Measurements from ENCODE around the gene CLCN6.
A peak's percentile ranks its signal among the peaks of the same experiment; 100 is the strongest.

The CLCN6 gene

DNA sequence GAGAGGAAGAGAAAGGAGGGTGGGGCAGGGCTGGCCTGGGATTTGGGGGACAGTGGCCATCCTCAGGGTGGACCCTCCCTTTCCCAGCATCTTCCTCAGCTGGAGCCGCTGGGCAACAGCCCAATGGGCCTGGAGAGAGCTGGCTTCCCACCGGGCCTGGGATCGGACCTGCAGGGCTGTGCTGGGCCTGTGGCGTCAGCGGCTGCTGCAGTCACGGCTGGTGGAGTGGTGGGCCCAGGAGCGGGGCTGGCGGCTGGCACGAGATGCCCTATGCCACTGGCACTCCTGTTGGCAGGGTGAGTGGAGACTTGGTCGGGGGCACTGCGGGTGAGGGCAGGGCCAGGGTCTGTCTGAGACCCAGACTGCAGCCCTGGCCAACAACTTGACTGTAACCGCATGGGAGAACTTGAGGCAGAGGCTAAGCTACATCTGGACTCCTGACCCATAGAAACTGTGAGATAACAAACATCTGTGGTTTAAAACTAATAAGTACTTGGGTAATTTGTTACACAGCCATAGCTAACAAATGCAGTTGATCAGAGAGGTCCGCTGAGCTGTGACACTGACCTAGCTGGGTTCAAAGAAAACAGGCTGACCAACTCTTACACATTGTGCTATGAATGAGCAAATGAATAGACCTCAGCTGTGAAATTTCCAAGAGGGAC lies 26.1 kb upstream of the CLCN6 start:
- no peak for DNase-seq (ENCODE audit: low read depth in 3 of 3, low spot score in 1 of 3)

DNA sequence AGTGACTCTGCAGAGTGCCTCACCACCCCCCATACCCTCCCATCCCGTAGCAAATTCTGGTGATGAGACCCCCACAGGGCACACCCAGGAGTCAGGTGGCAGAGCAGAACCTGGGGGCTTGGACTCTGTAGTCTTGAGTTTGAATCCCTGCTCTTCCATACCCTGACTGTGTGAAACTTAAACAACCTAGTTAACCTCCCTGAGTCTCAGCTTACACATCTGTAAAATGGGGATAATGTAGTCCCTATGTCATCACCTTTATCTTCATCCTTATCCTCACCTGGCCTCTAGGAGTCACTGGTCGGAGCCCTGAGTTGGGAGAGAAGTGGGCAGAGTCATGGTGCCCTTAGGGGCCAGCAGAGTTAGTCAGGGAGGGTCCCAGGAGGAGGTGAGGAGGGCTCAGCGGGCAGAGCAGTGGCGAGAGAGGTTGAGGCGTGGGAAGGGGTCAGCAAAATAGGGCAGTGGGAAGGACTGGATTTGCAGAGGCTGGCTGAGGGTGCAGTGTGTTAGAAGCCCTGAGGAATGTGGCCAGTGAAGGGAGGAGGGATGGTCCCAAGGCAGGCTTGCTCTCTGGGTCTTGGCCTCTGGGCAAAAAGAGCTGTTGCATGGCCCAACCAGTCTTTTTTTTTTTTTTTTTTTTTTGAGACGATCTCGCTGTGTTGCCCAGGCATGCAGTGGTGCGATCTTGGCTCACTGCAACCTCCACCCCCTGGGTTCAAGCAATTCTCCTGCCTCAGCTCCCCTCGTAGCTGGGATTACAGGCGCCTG lies 25.4 kb upstream of the CLCN6 start:
- no peak for DNase-seq (ENCODE audit: low read depth in 3 of 3, low spot score in 1 of 3)

DNA sequence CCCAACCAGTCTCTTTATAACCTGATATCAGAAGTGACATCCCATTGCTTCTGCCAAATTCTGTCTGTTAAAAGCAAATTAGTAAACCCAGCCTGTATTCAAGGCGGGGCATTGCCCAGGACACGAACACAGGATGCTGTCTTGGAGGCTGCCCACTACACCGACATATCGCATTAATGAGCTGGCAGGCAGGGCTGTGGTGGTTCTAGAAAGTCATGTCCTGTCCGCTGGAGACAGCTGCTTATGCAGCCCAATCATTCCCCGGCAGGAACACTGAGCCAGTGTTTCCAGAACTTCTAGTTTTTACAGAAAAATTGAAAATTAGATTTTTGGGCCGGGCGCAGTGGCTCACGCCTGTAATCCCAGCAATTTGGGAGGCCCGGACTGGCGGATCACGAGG lies 24.7 kb upstream of the CLCN6 start:
- DNase-seq (ENCODE audit: low read depth in 3 of 3, low spot score in 1 of 3): no peak

DNA sequence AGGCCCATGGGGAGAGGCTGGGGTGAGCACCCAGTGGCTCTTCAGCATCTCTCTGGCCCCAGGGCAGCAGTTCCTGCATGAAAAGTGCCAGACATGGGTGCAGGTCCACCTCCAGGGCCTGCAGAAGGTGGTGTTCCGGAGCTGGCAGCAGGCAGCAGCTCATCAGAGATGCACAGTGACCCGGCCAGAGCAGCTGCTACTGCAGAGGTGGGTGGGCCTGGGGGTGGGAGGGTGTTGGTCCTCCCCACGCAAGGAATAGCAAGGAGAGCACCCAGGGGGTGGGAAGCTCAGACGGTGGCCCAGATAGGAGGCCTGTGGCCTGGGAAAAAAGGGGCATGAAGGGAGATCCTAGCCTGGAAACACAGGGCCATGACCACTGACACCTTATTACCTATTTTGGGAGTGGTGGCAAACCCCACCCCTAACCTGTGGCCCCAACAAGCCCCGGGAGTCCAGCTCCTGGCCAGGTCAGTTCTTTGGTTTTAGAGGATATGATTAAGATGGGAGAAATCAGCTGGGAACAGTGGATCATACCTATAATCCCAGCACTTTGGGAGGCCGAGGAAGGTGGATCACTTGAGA lies 23.8 kb upstream of the CLCN6 start:
- DNase-seq (ENCODE audit: low read depth in 3 of 3, low spot score in 1 of 3): no peak

DNA sequence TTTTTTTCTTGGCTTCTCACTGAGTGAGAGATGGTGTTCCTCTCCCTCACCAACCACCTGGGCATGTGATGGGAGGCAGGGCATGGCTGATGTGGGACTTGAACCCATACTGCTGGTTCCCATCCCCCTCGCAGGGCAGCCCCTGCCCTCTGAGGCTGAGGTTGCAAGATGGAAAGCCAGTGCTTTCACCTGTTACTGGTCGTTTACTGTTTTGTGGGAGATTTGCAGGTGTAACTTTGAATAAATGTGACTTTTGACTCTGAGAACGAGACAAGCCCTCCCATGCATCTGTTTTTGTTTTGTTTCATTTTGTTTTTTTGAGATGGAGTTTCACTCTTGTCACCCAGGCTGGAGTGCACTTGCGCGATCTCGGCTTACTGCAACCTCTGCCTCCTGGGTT lies 22.4 kb upstream of the CLCN6 start:
- no peak for DNase-seq (ENCODE audit: low read depth in 3 of 3, low spot score in 1 of 3)

DNA sequence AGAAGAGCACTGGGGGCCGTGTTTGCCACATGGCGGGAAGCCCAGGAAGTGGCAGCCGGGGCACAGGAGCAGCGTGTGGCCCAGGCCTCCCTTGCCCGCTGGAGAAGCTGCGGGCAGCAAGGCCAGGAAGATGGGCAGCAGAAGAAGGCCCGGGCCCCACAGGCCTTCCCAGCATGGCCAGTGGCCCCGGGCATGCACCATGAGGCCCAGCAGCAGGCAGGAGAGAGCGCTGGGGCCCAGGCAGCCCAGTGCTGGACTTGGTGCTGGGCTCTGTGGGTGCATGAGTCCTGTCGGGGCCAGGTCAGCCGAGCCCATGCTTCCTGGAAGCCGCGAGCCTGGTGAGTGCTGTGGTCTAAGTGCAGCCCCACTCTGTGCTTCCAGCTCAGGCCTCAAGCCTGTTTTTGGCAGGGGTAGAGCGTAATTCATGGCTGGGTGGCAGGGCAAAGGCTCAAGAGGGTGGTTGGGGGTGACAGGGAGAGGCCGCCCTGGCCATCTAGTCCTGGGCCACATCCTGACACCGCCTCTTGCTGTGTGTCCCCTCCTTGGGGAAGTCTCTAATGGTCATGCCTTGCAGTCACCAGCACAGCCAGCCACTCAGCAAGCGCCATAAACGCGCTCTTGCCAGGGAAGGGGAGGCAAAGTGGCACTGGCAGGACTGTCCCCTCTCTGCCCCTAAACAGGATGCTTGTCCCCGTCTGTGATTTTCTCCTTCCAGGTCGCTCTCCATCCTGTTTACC lies 21.6 kb upstream of the CLCN6 start:
- no peak for DNase-seq (ENCODE audit: low read depth in 3 of 3, low spot score in 1 of 3)

DNA sequence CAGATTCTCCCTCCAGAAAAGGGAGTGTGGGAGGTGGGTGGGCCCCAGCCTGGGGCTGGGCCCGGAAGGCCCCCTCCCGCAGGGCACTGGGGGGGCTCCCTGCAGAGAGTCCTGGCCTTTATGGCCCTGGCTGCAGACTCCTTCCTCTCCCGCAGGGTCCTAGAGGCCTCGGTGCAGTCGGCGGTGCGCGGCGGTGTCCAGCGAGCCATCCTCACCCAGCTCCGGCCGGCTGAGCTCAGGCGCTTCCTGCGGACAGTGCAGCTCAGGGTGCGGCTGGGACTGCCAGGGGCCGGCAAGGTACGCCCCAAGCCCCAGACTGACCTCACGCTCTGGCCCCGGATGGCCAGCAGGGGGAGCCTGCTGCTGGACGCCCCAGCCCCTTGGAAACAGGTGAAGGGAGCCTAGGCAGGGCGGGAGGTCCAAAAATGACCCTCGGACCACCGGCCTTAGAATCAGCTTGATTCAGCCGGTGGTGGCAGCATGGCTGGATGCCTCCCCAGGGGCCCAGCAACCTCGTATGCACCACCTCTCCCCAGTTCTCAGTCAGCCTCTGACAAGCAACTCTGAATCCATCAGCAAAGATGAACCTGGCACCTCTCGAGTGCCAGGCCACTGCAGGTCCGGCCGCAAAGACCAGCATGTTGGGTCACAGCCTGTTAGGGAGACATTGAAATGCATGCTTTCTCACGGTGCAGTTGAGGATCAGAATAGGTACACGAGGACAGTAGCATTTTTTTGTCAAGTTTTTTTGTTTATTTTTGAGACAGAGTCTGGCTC lies 20.8 kb upstream of the CLCN6 start:
- DNase-seq (ENCODE audit: low read depth in 3 of 3, low spot score in 1 of 3): peak in 1 of 3 donors; percentile 26

DNA sequence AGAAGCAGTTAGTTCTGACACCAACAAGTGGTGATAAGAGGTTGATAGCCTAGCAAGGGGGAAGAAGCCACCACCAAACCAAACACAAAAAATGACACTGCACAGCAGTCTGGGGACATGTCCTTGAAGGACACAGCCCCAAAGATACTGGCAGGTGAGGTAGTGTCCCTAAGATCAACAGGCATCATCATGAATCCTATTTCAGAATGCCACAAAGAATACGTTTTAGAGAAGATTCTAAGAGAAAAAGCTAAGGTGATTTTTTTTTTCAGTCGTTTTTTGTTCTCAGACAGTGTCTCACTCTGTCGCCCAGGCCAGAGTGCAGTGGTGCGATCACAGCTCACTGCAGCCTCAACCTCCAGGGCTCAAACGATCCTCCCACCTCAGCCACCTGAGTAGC lies 19.8 kb upstream of the CLCN6 start:
- DNase-seq (ENCODE audit: low read depth in 3 of 3, low spot score in 1 of 3): no peak

DNA sequence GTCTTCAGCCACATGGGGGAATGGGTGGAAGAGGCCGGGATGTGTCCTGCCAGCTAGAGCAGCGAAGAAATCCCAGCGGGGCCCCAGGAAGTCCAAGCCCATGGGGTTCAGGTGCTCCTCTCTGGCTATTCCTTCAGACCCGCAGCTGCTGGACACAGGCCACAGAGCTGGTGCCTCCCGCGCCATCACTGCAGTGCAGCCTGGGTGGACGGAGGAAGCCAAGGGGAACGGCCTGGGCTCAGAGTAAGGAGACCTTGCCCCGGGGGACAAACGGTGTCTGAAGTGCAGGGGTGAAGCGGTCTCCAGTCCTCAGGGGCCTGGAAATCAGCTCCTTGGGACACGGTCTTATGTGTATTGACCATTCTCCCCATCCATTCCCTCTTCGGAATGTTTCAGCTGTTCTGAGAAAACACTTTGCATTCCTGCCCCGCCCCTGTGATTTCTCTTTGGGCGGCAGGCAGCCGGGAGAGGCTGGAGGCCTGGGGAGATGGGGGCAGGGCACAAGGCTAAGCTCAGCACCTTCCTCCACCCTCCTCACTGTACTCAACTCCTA lies 18.7 kb upstream of the CLCN6 start:
- DNase-seq (ENCODE audit: low read depth in 3 of 3, low spot score in 1 of 3): no peak

DNA sequence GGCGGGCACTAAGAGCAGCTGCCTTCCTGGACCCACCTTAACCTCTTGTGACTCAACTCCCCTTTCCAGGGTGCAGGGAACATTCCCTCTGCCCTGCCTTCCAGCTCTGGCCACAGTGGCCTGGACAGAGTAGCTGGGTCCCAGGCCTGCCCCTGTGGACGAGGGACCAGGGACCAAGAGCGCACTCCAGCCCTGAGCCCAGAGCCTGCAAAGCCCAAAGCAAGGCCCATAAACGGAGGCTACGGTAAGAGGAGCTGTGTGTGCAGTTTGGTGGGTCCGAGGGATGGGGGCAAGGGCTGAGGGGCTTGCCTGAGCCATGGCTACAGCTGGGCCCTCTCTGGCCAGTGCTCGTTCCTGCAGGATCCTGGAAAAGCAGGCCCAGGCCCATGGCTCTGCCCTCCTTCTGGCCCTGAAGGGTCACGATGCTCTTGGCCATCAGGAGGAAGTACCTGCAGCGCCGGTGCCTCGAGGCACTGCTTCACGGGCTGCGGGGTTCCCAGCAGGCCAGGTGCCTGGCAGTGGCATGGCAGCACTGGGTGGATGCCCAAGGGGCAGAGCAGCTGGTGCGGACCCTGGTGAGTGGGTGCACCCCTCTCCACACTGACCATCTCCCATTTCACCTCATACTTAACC lies 18.1 kb upstream of the CLCN6 start:
- no peak for DNase-seq (ENCODE audit: low read depth in 3 of 3, low spot score in 1 of 3)

DNA sequence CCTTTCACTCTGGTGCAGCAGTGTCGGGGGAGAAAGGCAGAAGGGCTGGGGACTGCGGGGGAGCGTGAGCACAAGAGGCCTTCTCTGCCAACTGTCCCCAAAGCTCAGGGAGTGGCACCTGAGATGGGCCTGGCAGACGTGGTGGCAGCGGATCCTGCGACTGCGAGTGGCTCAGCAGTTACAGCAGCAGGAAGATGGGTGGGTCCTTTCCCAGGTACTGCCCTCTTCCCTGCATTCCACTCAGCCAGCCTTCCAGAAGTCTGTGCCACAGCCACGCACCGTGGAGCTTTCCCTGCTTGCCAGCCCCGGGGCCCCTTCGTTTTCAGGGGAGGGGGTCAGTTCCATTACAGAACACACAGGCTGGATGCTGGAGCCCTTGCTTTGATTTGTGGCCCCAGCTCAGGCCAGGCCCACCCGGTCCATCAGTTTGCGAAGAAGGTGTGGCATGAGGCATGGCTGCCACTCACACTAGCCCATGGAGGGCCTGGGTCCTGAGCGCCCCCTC lies 17.4 kb upstream of the CLCN6 start:
- DNase-seq (ENCODE audit: low read depth in 3 of 3, low spot score in 1 of 3): no peak

DNA sequence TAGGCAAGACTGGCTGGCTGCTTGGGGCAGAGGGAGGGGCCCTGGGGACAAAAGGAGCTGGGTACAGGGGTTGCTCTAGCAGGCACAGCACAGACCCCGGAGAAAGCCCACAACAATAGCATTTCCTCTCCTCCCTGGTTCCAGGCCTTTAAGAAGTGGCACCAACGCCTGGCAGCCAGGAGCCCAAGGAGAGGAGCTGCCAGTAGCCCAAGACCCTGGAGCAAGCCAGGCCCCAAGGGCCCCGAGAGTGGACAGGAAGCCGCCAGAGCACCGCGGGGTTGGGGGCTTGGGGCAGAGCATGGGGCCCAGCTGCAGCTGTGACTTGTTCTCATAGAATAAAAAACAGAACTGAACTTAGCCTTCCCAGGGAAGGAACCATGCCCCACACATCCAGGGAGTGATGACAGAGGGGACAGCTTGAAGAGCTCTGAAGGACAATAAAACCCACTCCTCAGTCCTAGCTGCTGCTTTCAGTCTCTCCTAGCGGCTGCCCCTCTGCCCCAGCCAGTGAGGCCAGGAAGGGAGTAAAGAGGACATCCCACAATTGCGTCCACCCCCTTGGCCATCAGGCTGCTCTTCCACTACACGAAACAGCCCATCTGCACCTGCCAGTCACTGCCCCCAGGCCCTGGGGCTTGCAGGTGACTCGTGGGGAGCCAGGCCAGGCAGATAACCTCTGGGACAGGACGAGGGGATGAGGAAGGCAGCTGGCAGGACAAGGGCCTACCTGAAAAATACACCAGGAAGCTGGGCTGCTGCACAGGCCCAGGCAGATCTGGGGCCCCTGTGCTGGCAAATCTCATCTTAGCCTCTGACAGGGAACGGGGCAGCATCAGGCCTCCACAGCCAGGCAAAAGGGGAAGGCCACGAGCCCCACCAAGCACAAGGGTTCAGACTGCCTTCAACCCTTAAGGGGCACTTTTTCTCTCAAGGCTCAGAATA lies 16.6 kb upstream of the CLCN6 start:
- no peak for DNase-seq (ENCODE audit: low read depth in 3 of 3, low spot score in 1 of 3)

DNA sequence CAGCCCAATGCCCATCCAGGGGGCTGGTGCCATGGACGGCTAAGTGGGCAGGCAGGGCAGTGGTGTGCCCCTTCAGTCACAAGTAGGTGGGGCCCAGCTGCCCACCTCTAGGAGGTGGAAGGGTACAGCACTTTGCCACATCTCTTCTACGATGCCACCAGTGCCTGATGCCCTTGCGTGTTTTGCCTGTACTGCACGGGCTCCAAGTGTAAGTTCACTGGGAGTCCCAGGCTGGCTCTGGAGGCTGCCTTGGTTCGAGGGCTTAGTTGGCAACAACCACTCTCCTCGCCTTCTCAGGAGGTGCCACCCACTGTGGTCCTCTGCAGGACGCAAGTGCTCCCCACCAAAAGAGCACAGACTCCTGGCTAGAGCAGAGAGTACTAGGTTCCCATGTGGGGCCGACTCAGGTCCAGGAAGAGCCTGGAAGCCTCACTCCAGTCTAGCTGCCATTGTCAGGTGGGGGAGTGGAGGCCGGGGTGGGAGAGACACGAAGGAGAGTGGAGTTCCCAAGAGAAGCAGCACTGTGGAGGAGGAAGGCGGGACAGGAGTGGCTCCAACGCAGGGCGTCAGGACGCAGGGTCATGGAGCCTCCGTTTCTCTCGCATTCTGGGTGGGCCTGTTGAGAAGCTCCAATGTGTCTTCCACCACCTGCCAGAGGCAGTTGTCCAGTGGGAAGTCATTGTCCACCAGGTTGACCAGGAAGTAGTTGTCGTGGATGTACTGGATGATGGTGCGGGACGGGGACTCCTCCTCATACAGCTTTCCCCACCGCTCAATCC lies 15.7 kb upstream of the CLCN6 start:
- DNase-seq (ENCODE audit: low read depth in 3 of 3, low spot score in 1 of 3): no peak

DNA sequence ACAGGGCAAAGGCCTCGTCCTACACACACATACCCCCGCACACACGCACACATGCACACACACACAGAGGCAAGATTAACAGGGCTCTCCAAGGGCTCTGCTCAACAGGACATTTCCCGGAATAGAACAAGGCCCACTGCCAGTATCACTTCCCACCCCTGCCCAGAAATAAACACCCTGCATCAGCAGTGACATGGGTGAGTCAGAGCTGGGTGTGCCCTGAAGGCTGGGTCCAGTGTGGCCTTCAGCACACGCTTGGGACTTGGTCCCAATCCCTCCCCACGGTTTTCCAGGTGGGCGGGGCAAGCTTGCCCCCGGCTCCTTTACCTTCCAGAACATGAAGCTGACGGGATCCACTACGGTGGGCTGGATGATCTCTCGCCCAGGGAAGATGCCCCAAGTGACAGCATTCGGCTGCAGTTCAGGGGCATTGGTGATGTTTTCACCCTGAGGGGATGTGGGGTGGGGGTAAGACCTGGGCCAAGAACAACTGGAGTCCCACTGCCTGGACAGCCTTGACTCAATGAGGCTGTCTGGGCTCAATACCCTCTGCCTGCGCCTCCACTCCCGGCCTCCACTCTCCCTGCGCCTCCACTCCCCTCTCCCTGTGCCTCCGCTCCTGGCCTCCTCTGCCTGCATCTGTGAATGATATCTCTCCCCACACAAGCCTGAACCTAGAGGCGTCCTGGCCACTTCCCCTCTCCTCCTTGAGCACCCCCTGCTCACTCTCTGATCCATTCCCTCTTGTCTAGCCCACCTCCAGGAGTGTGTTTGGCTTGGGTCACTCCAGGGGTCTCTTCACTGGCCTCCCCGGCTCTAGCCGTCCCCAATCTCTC lies 14.9 kb upstream of the CLCN6 start:
- DNase-seq (ENCODE audit: low read depth in 3 of 3, low spot score in 1 of 3): no peak

DNA sequence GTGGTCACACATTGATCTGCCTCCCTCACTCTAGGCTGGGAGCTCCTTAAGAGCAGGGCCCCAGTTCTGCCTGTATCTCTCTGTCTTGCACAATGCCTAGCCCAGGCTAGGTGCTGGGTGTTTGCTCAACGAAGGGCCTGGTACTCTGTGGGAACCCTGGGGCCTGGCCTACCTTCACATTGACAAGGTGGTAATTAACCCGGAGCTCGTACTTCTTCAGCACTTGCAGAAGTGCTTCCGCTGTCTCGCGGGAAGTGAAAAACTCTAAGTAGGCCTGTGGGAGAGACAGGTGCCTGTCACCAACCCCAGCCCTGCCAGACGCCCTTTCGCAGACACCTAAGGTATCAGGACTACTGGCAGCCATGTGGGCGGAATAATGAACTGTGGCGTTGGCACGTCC lies 13.9 kb upstream of the CLCN6 start:
- DNase-seq (ENCODE audit: low read depth in 3 of 3, low spot score in 1 of 3): no peak

DNA sequence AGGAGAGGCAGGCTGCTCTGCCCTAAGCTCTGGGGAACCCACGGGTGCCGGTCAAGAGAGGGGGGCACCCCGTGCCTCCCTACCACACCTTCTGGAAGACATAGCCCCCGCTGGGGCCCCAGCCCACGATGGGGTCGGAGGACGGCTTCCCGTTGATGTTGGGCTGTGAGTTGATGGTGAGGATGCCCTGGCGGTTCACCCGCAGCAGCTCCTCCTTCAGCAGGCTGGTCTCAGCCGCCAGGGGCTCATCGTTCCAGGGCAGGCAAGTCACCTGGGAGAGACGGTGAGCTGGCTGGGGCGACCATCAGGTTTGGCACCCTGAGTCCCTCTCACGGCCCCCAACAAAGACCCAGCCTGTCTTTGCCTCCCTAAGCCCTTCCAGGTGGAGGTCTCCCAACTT lies 12.2 kb upstream of the CLCN6 start:
- no peak for DNase-seq (ENCODE audit: low read depth in 3 of 3, low spot score in 1 of 3)

DNA sequence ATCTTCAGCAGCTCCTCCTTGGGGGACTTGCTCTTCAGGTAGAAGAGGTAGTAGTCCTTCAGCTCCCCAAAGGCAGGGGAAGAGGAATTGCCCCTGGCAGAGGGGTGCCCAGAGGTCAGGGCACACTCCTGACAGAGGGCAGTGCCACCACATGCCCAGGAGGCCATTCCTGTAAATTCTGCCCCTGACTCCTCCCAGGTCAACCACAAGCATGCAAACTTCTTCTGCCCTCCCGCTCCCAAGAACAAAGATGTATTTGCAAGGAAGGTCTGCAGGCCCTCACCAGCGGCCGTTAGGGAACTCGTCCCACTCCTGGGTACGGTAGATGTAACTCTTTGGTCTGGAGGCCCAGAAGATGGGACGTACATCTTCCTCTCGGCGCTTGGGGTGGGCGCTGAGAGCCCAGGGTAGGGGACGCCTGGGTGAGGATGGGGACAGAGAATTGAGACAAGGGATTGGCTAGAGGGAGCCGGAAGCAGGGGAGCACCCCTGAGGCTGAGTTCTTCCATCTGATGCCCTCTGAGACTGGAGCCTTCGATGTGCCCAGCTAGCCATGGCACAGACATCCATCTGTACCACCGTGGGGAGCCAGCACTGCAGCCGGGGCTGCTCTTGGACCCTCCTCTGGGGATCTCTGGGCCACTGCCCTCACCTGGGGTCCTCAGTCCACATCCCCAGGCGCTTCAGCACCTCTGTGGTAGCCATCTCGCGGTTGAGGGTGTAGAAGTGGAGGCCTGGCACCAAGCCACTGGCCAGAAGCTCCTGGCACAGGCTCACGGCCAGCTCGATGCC lies 11.3 kb upstream of the CLCN6 start:
- DNase-seq (ENCODE audit: low read depth in 3 of 3, low spot score in 1 of 3): no peak

Data from stimulated activated CD4-positive, alpha-beta T cell treated with anti-CD3 and anti-CD28 coated beads, TNF-alpha, amount 100 ng/mL, for 1 hour (primary cell).